HL-60 (cell line): ENCODE measurements around the gene PUM2.

Source experiments
- DNase-seq, 2 experiments: peaks; one replicate each; pipeline ENCODE4 v3.0.0-alpha.2; 2010 to 2020; ENCODE audit warnings: low read depth in 1 of 2, low spot score in 1 of 2
- H3K27ac ChIP-seq: fragments of 250-450 bp; sonication (Bioruptor Pico); replicated peaks from 2 replicates; pipeline ENCODE4 v1.5.1; 2020; ENCODE audit warnings: mild to moderate bottlenecking, moderate library complexity
- H3K27me3 ChIP-seq: fragments of 250-450 bp; sonication (Bioruptor Pico); 2 replicates; pipeline ENCODE4 v1.5.1; 2021; ENCODE audit warnings: mild to moderate bottlenecking, moderate library complexity; ENCODE audit not compliant: insufficient read depth, poor library complexity, severe bottlenecking
- H3K4me3 ChIP-seq: replicated peaks from 2 replicates; pipeline ENCODE4 v1.5.1; 2011; ENCODE audit warnings: mild to moderate bottlenecking, control low read depth, low read length; ENCODE audit not compliant: insufficient read depth
- GABPA ChIP-seq: IDR thresholded peaks from 2 replicates; pipeline ENCODE4 v1.6.1; 2012; ENCODE audit warnings: low read depth
- POLR2AphosphoS5 ChIP-seq: IDR thresholded peaks from 2 replicates; pipeline ENCODE4 v1.6.1; 2012; ENCODE audit warnings: low read depth
- REST ChIP-seq: IDR thresholded peaks from 2 replicates; pipeline ENCODE4 v1.6.1; 2012; ENCODE audit warnings: low read depth; ENCODE audit not compliant: insufficient replicate concordance
- SPI1 ChIP-seq: IDR thresholded peaks from 2 replicates; pipeline ENCODE4 v1.6.1; 2012; ENCODE audit warnings: low read depth, mild to moderate bottlenecking, borderline replicate concordance
- TF ChIP-seq, protein P1 (sequence below): IDR thresholded peaks from one replicate; pipeline ENCODE4 v1.5.1; 2011; ENCODE audit warnings: low read length, control low read depth, inconsistent platforms; ENCODE audit not compliant: insufficient read depth

PUM2 gene

DNA sequence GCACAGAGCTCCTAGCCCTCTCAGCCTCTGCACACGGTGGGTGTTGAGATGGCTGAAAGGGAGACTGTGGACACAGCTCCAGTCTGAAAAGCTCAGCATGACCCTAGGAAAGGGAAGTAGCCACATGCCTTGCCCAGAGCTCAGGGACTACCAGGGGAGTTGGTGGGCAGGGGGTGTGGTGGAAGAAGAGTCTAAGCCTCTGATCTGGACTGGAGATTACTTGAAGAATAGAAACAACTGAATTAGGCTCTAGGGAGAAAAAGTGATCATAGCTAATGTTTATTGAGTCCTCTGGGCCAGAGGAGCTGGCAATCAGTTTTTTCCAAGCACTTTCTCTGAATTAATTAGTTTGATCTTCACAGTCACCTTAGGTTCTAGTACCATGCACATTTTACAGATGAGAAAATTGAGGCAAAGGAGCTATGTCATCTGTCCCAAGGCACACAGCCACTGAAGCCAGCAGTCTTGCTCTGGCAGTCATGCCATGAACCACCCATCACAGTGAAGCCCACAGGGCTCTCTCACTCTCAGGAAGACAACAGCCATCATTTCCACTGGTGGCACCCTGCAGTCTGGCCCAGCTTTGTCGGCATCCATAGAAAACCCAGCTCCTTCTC lies 136.0 kb downstream of the PUM2 start:
- DNase-seq = no peak
- Histone ChIP-seq H3K27me3 (no peaks in the 10 kb centered on the region), H3K4me3 (no peak overlapping the region), H3K27ac (no peak overlapping the region)
- TF ChIP-seq POLR2AphosphoS5 = no peak
- TF ChIP-seq REST = no peak
- no peak for TF ChIP-seq SPI1
- TF ChIP-seq, protein P1, sequence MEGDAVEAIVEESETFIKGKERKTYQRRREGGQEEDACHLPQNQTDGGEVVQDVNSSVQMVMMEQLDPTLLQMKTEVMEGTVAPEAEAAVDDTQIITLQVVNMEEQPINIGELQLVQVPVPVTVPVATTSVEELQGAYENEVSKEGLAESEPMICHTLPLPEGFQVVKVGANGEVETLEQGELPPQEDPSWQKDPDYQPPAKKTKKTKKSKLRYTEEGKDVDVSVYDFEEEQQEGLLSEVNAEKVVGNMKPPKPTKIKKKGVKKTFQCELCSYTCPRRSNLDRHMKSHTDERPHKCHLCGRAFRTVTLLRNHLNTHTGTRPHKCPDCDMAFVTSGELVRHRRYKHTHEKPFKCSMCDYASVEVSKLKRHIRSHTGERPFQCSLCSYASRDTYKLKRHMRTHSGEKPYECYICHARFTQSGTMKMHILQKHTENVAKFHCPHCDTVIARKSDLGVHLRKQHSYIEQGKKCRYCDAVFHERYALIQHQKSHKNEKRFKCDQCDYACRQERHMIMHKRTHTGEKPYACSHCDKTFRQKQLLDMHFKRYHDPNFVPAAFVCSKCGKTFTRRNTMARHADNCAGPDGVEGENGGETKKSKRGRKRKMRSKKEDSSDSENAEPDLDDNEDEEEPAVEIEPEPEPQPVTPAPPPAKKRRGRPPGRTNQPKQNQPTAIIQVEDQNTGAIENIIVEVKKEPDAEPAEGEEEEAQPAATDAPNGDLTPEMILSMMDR = no peak

- no peak overlapping the region for H3K27ac ChIP-seq
- no peak overlapping the region for H3K4me3 ChIP-seq
- H3K27me3 ChIP-seq = no peaks in the 10 kb centered on the region
- no peak for TF ChIP-seq REST
- TF ChIP-seq POLR2AphosphoS5 = no peak
- TF ChIP-seq SPI1 = no peak
- no peak for TF ChIP-seq GABPA
- TF ChIP-seq, protein P1 = no peak
- no peak for DNase-seq
Measured at GRCh38 chr2:20213651-20214565, 136.7 kb downstream of the PUM2 start.

DNA sequence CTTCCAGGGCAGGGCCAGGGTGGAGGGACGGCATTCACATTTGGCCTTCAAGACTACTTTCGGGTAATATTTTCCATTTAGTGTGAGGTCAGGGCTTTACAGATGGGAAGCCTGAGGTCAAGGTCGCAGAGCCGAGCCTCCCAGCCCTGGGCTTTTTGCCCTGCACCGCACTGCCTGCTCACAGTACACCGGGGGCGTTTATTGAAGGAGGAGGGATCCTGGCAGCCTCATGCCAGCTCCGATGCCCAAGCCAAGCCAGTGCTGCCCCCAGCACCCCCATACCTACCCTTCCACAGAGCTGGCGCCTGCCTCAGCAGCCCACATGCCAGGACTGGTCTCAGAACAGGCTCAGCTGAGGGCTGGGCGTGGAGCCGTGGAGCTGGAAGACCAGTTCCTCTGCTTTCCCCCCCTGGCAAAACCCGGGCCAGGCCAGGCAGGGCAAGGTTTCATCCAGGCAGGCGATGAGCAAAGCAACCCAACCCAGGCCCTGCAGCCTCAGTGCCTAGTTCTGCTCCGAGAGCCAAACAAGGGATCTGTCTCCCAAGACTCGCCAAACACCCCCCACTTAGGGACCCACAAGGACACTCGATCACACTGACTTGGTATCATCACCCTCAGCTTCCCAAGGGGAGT lies 137.7 kb downstream of the PUM2 start:
- DNase-seq = no peak
- Histone ChIP-seq H3K27me3 (no peaks in the 10 kb centered on the region), H3K27ac (no peak overlapping the region), H3K4me3 (no peak overlapping the region)
- TF ChIP-seq, protein P1 = no peak
- no peak for TF ChIP-seq SPI1
- no peak for TF ChIP-seq POLR2AphosphoS5
- TF ChIP-seq GABPA = no peak
- no peak for TF ChIP-seq REST
